HK-2 (cell line): ENCODE measurements around the gene ZMIZ1.

Experiments
- DNase-seq: peaks from one replicate; pipeline ENCODE4 v3.0.0-alpha.2; 2018; ENCODE audit not compliant: unreplicated experiment

The ZMIZ1 gene

GRCh38 chr10:79153745-79154144 lies 85.0 kb downstream of the ZMIZ1 start:
- DNase-seq: no peak

- no peak for DNase-seq
These were observed 86.7 kb downstream of the ZMIZ1 start for GRCh38 chr10:79155301-79156081.

- DNase-seq: no peak
These were observed 87.8 kb downstream of the ZMIZ1 start for GRCh38 chr10:79156334-79157274.

GRCh38 chr10:79158004-79158340 lies 89.2 kb downstream of the ZMIZ1 start:
- no peak for DNase-seq

- DNase-seq: peak; percentile 45
These were observed 89.8 kb downstream of the ZMIZ1 start for GRCh38 chr10:79158402-79159097.

GRCh38 chr10:79159141-79159651 lies 90.4 kb downstream of the ZMIZ1 start:
- peak; percentile 92 for DNase-seq

GRCh38 chr10:79159785-79160184 lies 91.0 kb downstream of the ZMIZ1 start:
- DNase-seq: no peak

- no peak for DNase-seq
These were observed 91.4 kb downstream of the ZMIZ1 start for GRCh38 chr10:79160191-79160590.

GRCh38 chr10:79161557-79161956 lies 92.8 kb downstream of the ZMIZ1 start:
- no peak for DNase-seq

GRCh38 chr10:79162022-79162421 lies 93.3 kb downstream of the ZMIZ1 start:
- DNase-seq: no peak

- peak; percentile 74 for DNase-seq
These were observed 94.3 kb downstream of the ZMIZ1 start for GRCh38 chr10:79162861-79163665.

- no peak for DNase-seq
These were observed 94.9 kb downstream of the ZMIZ1 start for GRCh38 chr10:79163666-79163975.

- no peak for DNase-seq
These were observed 95.3 kb downstream of the ZMIZ1 start for GRCh38 chr10:79164075-79164474.

- no peak for DNase-seq
These were observed 96.5 kb downstream of the ZMIZ1 start for GRCh38 chr10:79165070-79165778.

GRCh38 chr10:79166312-79166721 lies 97.6 kb downstream of the ZMIZ1 start:
- no peak for DNase-seq

- DNase-seq: no peak
These were observed 98.0 kb downstream of the ZMIZ1 start for GRCh38 chr10:79166741-79167140.

- DNase-seq: no peak
These were observed 98.8 kb downstream of the ZMIZ1 start for GRCh38 chr10:79167537-79167936.

GRCh38 chr10:79168210-79168609 lies 99.4 kb downstream of the ZMIZ1 start:
- no peak for DNase-seq

- DNase-seq: no peak
These were observed 101.5 kb downstream of the ZMIZ1 start for GRCh38 chr10:79170226-79170752.

- DNase-seq: no peak
These were observed 102.2 kb downstream of the ZMIZ1 start for GRCh38 chr10:79170993-79171392.

GRCh38 chr10:79171504-79171903 lies 102.7 kb downstream of the ZMIZ1 start:
- DNase-seq: no peak
